DMS114 treated with DMSO at 0.1 percent for 48 hours (cell line): ENCODE data around the gene RGS6.

Source experiments
- DNase-seq: peaks from one replicate; lab custom pipeline; 2025; ENCODE audit not compliant: unreplicated experiment; lab: John Stamatoyannopoulos, UW

RGS6 gene

GRCh38 chr14:72305561-72305960, 373.3 kb downstream of the RGS6 start:
- no peak for DNase-seq

GRCh38 chr14:72308967-72309485, 376.8 kb downstream of the RGS6 start:
- no peak for DNase-seq

- no peak for DNase-seq
Observed at GRCh38 chr14:72311116-72311515, 378.9 kb downstream of the RGS6 start.

GRCh38 chr14:72311516-72311915, 379.3 kb downstream of the RGS6 start:
- no peak for DNase-seq

- no peak for DNase-seq
Observed at GRCh38 chr14:72314808-72315435, 382.7 kb downstream of the RGS6 start.

GRCh38 chr14:72315714-72316113, 383.5 kb downstream of the RGS6 start:
- DNase-seq, result no peak

- no peak for DNase-seq
Observed at GRCh38 chr14:72318648-72319047, 386.4 kb downstream of the RGS6 start.

- DNase-seq, result no peak
Observed at GRCh38 chr14:72332046-72332445, 399.8 kb downstream of the RGS6 start.

- no peak for DNase-seq
Observed at GRCh38 chr14:72332871-72333270, 400.6 kb downstream of the RGS6 start.

GRCh38 chr14:72333357-72333756, 401.1 kb downstream of the RGS6 start:
- no peak for DNase-seq

- no peak for DNase-seq
Observed at GRCh38 chr14:72336311-72336980, 404.2 kb downstream of the RGS6 start.

- no peak for DNase-seq
Observed at GRCh38 chr14:72341237-72341636, 409.0 kb downstream of the RGS6 start.

GRCh38 chr14:72341686-72342085, 409.5 kb downstream of the RGS6 start:
- DNase-seq, result no peak

GRCh38 chr14:72347118-72347517, 414.9 kb downstream of the RGS6 start:
- no peak for DNase-seq

GRCh38 chr14:72350215-72350614, 418.0 kb downstream of the RGS6 start:
- no peak for DNase-seq

GRCh38 chr14:72352012-72352411, 419.8 kb downstream of the RGS6 start:
- DNase-seq, result no peak

GRCh38 chr14:72366619-72367018, 434.4 kb downstream of the RGS6 start:
- DNase-seq, result no peak

GRCh38 chr14:72369106-72369505, 436.9 kb downstream of the RGS6 start:
- no peak for DNase-seq

GRCh38 chr14:72377016-72377415, 444.8 kb downstream of the RGS6 start:
- DNase-seq, result no peak

- DNase-seq, result no peak
Observed at GRCh38 chr14:72380456-72380855, 448.2 kb downstream of the RGS6 start.

GRCh38 chr14:72383865-72384264, 451.6 kb downstream of the RGS6 start:
- DNase-seq, result no peak

GRCh38 chr14:72387726-72388125, 455.5 kb downstream of the RGS6 start:
- DNase-seq, result no peak

- no peak for DNase-seq
Observed at GRCh38 chr14:72389200-72389599, 457.0 kb downstream of the RGS6 start.
